Stimulated activated naive CD8-positive, alpha-beta T cell treated with anti-CD3 and anti-CD28 coated beads, Interleukin-15, Interleukin-2, amounts not matched to agents 100 ng/mL and 50 ng/mL, for 24 hours (primary cell): Measurements from ENCODE around the gene NBEAL1.
"Not testable (repeated sequence)": the region's sequence is repeated elsewhere in the genome, so short reads cannot be mapped to it uniquely, and the experiment has no call there.

Experiments
- H3K27ac Mint-ChIP-seq: one replicate; pipeline ENCODE4 v1.8.0; 2021; ENCODE audit warnings: mild to moderate bottlenecking, mixed read lengths
- H3K27me3 Mint-ChIP-seq: one replicate; pipeline ENCODE4 v1.8.0; 2021; ENCODE audit warnings: mixed read lengths
- H3K36me3 Mint-ChIP-seq: one replicate; pipeline ENCODE4 v1.8.0; 2021; ENCODE audit warnings: low read depth, mixed read lengths
- H3K4me1 Mint-ChIP-seq: one replicate; pipeline ENCODE4 v1.8.0; 2021; ENCODE audit warnings: low read depth, mixed read lengths
- H3K4me3 Mint-ChIP-seq: one replicate; pipeline ENCODE4 v1.8.0; 2021; ENCODE audit warnings: mild to moderate bottlenecking, mixed read lengths
- H3K9me3 Mint-ChIP-seq: one replicate; pipeline ENCODE4 v1.8.0; 2021; ENCODE audit warnings: mixed read lengths

Gene NBEAL1

DNA sequence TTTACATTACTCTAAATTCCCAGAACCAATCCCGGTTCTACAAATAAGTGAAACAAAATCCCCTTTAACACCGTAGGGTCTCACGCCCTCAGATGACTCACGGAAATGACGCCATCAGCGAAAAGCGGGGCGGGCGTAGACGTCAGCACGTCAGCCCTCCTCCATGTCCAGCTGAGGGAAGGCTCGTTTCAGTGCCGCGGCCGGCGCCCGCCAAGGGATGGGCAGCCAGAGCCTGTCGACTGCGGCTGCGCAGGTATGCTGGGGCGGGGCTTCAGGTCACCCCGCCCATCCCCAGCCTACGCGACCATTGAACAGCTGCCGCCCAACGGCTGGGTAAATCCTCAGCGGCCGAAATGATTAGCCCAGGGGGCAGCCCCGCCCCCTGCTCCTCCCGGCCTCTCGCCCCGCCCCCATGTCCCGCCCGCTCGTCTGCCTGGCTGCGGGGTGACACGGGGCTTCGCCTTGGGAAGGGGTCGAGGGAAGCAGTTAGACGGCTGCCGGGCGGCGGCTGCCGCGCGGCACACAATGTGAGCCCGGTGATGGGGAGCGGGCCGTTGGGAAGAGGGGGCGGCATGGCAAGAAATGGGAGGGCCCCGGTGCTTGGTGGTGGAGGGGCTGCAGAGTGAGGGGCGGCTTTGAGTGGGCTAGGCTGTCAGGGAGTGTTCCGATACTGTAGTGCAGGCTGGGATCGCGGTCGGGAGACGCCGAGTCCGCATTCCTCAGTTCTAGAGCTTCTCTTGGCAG, at the start of gene NBEAL1:
Gene NBEAL1, plus strand, starts transcription at position 420 of the 744 bp plus-strand sequence. CDS start 1,510 bp downstream, outside the sequence.
- H3K9me3 Mint-ChIP-seq = no peaks in the 10 kb centered on the region
- H3K27ac Mint-ChIP-seq = peak within 1 kb of the TSS; percentile 83
- peaks cover 44% of the 10 kb centered on the region for H3K4me1 Mint-ChIP-seq

DNA sequence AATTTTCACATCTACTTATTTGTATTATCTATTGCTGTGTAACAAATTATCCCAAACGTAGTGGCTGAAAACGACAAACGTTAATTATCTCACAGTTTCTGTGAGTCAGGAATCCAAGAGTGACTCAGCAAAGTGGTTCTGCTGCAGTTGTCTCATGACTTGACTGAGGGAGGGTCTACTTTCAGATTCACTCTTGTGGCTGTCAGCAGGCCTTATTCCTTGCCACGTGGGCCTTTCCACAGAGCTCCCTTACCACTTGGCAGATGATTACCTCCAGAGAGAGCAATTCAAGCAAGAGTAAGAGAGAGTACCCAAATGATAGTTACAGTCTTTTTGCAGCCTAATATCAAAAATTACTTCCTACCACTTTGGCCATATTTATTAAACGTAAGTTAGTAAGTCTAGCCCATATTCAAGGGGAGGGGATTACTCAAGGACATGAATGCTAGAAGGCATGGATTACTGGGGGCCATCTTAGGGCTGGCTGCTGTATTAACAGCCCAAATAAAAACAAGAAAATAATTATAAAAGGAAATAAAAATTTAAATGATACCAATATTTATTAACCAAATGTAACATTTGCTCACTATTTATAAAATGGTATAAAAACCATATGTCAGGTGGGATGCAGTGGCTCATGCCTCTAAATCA, 48.7 kb upstream of the NBEAL1 start:
- H3K36me3 Mint-ChIP-seq = peaks cover 14% of the 10 kb centered on the region
- no peaks in the 10 kb centered on the region for H3K9me3 Mint-ChIP-seq
- no peaks in the 10 kb centered on the region for H3K27me3 Mint-ChIP-seq
- H3K27ac Mint-ChIP-seq = no peak overlapping the region
- no peak overlapping the region for H3K4me3 Mint-ChIP-seq
- H3K4me1 Mint-ChIP-seq = peaks cover 5% of the 10 kb centered on the region

More for the DNA sequence above, at the start of gene NBEAL1:
- H3K4me3 Mint-ChIP-seq = peak within 1 kb of the TSS; percentile 90
- H3K36me3 Mint-ChIP-seq = no peaks in the 10 kb centered on the region
- H3K27me3 Mint-ChIP-seq = no peaks in the 10 kb centered on the region

DNA sequence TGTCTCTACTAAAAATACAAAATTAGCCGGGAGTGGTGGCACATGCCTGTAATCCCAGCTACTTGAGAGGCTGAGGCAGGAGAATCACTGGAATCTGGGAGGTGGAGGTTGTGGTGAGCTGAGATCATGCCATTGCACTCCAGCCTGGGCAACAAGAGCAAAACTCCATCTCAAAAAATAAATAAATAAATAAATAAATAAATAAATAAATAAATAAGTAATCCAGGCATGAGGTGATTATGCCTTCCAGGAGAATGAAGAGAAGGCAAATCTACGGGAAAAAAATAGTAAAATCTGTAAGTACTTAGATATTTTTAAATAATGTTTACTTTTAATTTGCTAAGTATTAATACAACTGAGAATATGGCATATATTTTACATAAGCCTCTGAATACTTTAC, 45.3 kb upstream of the NBEAL1 start:
- H3K27me3 Mint-ChIP-seq, H3K27ac Mint-ChIP-seq, H3K4me3 Mint-ChIP-seq: not testable (repeated sequence)

DNA sequence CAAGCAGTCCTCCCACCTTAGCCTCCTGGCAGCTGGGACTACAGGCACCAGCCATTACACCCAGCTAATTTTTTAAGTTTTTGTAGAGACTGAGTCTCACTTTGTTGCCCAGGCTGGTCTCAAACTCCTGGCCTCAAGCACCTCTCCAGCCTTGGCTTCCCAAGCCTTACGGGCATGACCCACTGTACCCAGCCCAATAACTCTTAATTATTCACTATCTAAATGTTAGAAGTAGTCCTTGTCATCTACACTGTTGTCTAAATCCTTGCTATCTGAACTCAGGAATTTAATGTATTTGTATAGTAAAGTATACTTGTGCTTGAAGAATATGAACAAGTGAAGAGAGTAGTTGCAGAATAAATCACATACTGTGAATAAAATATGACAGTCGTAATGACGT, 37.9 kb upstream of the NBEAL1 start:
- Mint-ChIP-seq H3K27ac (no peak overlapping the region), H3K4me3 (no peak overlapping the region), H3K9me3 (no peaks in the 10 kb centered on the region), H3K27me3 (no peaks in the 10 kb centered on the region), H3K4me1 (no peaks in the 10 kb centered on the region), H3K36me3 (peaks cover 8% of the 10 kb centered on the region)

More for the DNA sequence above, 45.3 kb upstream of the NBEAL1 start:
- not testable (repeated sequence) for H3K4me1 Mint-ChIP-seq, H3K9me3 Mint-ChIP-seq
- peaks cover 14% of the 10 kb centered on the region for H3K36me3 Mint-ChIP-seq

DNA sequence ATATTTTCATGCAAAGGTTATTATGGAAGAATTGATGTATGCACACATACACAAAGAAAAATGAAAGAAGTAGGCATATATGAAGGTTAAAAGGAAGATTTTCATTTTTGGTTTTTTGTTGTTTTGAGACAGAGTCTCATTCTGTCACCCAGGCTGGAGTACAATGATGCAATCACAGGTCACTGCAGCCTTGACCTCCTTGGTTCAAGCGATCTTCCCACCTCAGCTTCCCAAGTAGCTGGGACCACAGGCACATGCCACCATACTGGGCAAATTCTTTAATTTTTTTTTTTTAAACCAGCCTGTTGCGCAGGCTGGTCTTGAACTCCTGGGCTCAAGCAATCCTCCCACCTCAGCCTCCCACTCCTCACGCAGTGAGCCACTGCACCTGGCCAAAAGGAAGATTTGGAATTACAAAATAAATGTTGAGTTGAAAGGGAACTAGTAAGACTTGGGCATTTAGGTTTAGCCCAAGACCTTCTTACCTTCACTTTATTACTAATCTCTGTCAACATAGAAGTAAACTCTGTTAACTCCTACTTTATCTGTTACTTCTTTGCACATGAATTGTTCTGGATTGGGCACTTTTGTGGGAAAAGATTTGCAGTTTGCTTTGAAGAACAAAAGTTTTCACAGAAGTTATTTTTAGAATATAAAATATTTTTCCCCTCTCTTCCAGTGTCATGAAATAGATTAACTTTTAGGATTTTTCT, 31.7 kb upstream of the NBEAL1 start:
- H3K4me3 Mint-ChIP-seq = no peak overlapping the region
- peaks cover 13% of the 10 kb centered on the region for H3K36me3 Mint-ChIP-seq
- no peaks in the 10 kb centered on the region for H3K9me3 Mint-ChIP-seq
- H3K27ac Mint-ChIP-seq = no peak overlapping the region
- no peaks in the 10 kb centered on the region for H3K27me3 Mint-ChIP-seq
- no peaks in the 10 kb centered on the region for H3K4me1 Mint-ChIP-seq

DNA sequence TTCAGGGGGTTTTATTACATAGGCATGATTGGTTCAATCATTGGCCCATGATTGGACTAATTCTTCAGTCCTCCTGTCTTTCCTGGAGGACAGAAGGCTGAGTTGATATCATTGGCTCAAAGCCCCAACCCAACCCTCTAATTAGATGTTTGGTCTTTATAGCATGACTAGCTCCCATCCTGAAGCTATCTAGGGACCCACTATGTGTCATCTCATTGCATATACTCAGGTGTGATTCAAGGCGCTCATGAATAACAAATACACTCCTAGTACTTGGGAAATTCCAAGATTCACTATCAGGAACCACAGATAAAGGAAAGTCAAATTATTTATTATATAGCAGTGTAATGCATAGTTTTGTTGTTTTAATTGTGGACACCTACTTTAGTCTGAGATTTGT, 24.9 kb upstream of the NBEAL1 start:
- Mint-ChIP-seq H3K4me3 (no peak overlapping the region), H3K4me1 (no peaks in the 10 kb centered on the region), H3K36me3 (no peaks in the 10 kb centered on the region), H3K27me3 (no peaks in the 10 kb centered on the region), H3K9me3 (no peaks in the 10 kb centered on the region), H3K27ac (no peak overlapping the region)

DNA sequence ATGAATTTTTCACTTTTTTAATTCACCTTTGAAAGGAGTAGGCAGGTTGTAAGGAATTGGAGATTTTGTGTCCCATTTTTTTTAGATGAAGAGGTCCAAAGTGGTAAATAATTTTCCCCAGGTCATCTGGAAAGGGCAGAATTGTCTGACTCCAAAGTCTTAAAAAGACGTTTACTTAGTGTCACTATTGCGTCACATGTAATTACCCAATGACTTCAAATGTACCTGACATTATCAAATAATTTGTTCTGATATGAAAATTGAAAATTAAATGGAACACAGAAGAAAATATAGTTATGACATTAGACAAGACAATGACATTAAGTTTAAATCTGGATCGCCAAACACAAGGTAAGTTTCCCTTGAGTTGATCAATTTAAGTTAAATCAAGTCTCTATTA, 24.2 kb upstream of the NBEAL1 start:
- no peaks in the 10 kb centered on the region for H3K4me1 Mint-ChIP-seq
- H3K27ac Mint-ChIP-seq = no peak overlapping the region
- H3K27me3 Mint-ChIP-seq = peaks cover 5% of the 10 kb centered on the region
- no peaks in the 10 kb centered on the region for H3K36me3 Mint-ChIP-seq
- no peak overlapping the region for H3K4me3 Mint-ChIP-seq
- no peaks in the 10 kb centered on the region for H3K9me3 Mint-ChIP-seq

DNA sequence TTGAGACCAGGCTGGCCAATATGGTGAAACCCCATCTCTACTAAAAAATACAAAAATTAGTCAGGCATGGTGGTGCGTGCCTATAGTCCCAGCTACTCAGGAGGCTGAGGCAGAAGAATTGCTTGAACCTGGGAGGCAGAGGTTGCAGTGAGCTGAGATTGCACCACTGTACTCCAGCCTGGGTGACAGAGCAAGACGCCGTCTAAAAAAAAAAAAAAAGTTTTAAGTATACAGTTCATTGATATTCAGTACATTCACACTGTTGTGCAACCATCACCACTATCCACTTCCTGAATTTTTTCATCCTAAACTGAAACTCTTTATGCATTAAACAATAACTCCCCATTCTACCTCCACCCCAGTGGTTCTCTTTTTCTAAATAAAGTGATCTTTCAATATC, 17.6 kb upstream of the NBEAL1 start:
- H3K4me1 Mint-ChIP-seq, H3K36me3 Mint-ChIP-seq, H3K4me3 Mint-ChIP-seq, H3K9me3 Mint-ChIP-seq, H3K27me3 Mint-ChIP-seq, H3K27ac Mint-ChIP-seq: not testable (repeated sequence)

DNA sequence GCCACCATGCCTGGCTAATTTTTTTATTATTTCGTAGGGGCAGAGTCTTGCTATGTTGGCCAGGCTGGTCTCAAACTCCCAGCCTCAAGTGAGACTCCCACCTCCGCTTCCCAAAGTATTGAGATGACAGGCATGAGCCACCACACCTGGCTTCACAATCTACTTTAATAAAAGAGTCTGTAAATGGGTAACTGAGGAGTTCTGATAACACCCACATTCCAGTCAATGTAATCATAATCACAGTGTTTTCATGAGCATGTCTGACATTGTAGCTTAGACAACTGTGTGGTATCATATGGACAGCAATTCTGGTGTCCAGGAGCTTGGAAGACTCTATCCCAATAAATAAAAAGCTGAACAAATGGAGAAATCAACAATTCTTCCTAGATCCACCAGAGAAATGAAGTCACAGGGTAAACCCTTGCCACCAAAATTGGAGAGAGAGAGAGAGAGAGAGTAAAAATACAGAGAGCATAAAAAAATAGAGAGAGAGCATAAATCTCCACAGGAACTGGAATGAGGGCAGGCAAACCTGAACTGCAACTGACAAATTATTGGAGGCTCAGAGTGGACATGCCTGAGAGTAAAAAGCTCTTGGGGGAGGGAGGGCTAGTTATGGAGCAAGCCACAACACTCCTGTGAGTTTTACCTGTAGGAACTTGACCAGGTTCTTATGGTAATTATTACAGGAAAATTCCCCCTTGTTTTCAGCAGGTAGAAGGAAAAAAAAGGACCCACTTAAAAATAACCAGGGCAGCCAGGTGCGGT, 12.4 kb upstream of the NBEAL1 start:
- Mint-ChIP-seq H3K4me3 (no peak overlapping the region), H3K27me3 (peaks cover 4% of the 10 kb centered on the region), H3K4me1 (no peaks in the 10 kb centered on the region), H3K27ac (no peak overlapping the region), H3K9me3 (no peaks in the 10 kb centered on the region), H3K36me3 (no peaks in the 10 kb centered on the region)

DNA sequence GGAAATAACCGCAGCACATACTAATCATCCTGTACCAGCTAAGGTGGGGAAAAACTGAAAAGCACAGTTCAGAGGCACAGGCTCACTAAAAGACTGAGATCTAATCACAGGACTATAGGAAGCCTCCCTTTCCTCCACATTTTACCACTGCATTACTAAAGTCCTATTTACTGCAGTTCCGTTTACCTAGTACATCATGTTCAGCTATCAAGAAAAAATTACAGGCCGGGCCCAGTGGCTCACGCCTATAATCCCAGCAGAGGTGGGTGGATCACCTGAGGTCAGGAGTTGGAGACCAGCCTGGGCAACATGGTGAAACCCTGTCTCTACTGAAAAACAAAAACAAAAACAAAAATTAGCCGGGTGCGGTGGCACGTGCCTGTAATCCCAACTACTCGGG, 11.0 kb upstream of the NBEAL1 start:
- Mint-ChIP-seq H3K4me1 (no peaks in the 10 kb centered on the region), H3K9me3 (no peaks in the 10 kb centered on the region), H3K27ac (no peak overlapping the region), H3K4me3 (no peak overlapping the region), H3K36me3 (no peaks in the 10 kb centered on the region), H3K27me3 (peaks cover 4% of the 10 kb centered on the region)

DNA sequence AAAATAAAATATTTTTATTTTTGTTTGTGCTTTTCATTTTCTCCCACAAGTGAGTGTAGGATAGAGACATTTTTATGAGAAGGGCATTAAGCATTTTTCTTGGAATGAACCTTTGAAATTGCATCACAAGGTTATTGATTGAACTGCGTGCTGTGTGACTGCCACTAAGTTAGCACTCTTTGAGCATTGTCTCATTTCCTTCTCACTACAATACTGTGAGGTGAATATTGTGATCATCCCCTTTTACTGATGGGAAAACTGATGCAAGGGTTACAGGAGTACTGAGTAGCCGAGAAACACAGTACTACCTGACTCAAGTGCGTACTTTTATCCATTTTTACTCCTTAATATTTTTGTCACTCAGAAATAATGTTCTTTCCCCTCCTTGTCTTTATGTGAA, 2.0 kb downstream of the NBEAL1 start:
- H3K36me3 Mint-ChIP-seq = no peaks in the 10 kb centered on the region
- no peaks in the 10 kb centered on the region for H3K27me3 Mint-ChIP-seq
- H3K4me1 Mint-ChIP-seq = peaks cover 44% of the 10 kb centered on the region
- H3K4me3 Mint-ChIP-seq = peak overlapping the region; percentile 54
- no peak overlapping the region for H3K27ac Mint-ChIP-seq
- no peaks in the 10 kb centered on the region for H3K9me3 Mint-ChIP-seq

DNA sequence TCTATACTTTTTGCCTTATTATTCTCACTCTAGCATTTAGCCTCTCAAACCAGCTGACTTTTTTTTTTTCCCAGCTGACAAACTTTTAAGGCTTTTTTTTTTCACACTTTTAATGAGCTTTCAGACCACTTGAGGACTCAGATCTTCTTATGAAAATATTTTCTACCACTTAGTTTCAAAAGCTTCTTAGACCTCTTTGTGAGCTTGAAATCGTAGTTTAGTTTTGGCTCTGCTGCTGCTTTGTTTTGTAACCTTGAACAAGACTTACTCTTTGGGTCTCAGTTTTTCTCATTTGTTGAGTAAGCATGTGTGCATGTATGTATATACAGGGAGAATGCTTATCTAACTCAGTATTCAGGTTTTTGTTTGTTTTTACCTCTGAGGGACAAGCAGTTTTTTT, 3.5 kb downstream of the NBEAL1 start:
- H3K4me1 Mint-ChIP-seq = peaks cover 44% of the 10 kb centered on the region
- no peak overlapping the region for H3K27ac Mint-ChIP-seq
- peak overlapping the region; percentile 15 for H3K4me3 Mint-ChIP-seq
- no peaks in the 10 kb centered on the region for H3K36me3 Mint-ChIP-seq
- H3K9me3 Mint-ChIP-seq = no peaks in the 10 kb centered on the region
- no peaks in the 10 kb centered on the region for H3K27me3 Mint-ChIP-seq

DNA sequence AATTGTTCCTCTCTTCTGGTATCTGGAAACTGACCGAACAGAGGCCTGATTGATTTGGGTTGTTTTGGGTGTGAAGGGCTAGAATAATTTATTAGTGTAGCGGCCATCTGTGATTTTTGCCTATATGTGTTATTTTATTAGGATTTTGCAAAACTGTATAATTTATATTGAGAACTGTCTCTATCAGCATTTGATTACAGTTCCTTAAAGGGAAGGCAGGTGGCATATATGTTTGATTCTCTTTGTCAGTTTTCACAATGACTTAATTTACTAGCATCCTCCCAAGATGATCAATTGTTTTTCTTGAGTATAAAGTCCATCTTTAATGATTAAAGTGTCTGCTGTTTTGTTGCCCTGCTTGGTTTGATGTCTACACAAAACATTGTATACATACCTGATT, 4.5 kb downstream of the NBEAL1 start:
- H3K4me1 Mint-ChIP-seq = peaks cover 39% of the 10 kb centered on the region
- no peaks in the 10 kb centered on the region for H3K36me3 Mint-ChIP-seq
- H3K27ac Mint-ChIP-seq = no peak overlapping the region
- no peak overlapping the region for H3K4me3 Mint-ChIP-seq
- no peaks in the 10 kb centered on the region for H3K9me3 Mint-ChIP-seq
- no peaks in the 10 kb centered on the region for H3K27me3 Mint-ChIP-seq

DNA sequence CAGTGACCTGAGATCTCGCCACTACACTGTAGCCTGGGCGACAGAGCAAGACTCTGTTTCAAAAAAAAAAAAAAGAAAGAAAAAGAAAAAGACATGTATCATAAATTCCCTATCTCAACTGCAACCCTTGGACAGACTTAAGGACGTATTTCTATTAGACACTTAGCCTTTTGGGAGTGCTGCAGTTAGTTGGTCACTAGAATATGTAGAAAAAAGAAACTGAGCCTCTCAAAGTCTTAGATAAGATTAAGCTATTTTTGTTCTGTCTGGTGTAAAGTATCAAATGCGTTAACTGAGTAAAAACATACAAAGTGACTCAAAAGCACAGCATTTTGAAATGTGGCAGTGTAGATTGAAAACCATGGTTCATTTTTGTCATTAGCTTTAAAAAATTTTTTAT, 7.3 kb downstream of the NBEAL1 start:
- no peaks in the 10 kb centered on the region for H3K9me3 Mint-ChIP-seq
- no peak overlapping the region for H3K4me3 Mint-ChIP-seq
- peaks cover 3% of the 10 kb centered on the region for H3K36me3 Mint-ChIP-seq
- H3K27ac Mint-ChIP-seq = no peak overlapping the region
- H3K4me1 Mint-ChIP-seq = peaks cover 23% of the 10 kb centered on the region
- no peaks in the 10 kb centered on the region for H3K27me3 Mint-ChIP-seq

DNA sequence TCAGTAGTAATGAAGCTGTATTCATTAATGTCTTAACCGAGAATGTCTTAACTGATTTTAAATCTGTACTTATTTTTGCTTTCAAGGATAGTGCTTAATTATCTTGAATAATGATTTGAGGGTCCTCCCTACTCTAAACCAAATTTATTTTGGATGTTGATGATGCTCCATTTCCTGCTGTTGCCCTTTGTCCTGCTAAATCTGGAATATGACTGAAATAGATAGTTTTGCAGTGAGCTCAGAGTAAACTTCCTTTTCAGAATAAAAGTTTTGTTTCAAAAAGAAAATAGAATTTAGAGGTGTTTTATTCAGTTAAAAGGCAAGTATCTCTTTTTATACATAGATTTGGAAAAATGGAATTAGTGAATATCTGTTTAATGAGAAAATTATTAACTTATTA, 8.1 kb downstream of the NBEAL1 start:
- no peaks in the 10 kb centered on the region for H3K27me3 Mint-ChIP-seq
- peaks cover 4% of the 10 kb centered on the region for H3K36me3 Mint-ChIP-seq
- no peak overlapping the region for H3K27ac Mint-ChIP-seq
- no peaks in the 10 kb centered on the region for H3K9me3 Mint-ChIP-seq
- H3K4me3 Mint-ChIP-seq = no peak overlapping the region
- peaks cover 19% of the 10 kb centered on the region for H3K4me1 Mint-ChIP-seq
